Stimulated activated CD4-positive, alpha-beta T cell treated with anti-CD3 and anti-CD28 coated beads, Interleukin-12 subunit alpha, Interleukin-12 subunit beta, amount 100 ng/mL, for 4 hours (primary cell): ENCODE data around the gene PIGN.
A peak's percentile ranks its signal among the peaks of the same experiment; 100 is the strongest.

Experiments
- DNase-seq: peaks from one replicate; pipeline ENCODE4 v3.0.0-alpha.2; 2020

The PIGN gene

GRCh38 chr18:62186774-62187542 lies at the start of gene PIGN, which contains the start of gene RELCH:
Gene PIGN (minus strand): TSS chr18:62187056. CDS start chr18:62161353, 25,703 bp downstream.
Gene RELCH (plus strand): TSS chr18:62187255. CDS start chr18:62187506, 251 bp downstream.
- DNase-seq = peak; percentile 87

- no peak for DNase-seq
Observed at GRCh38 chr18:62236252-62236651, 49.4 kb upstream of the PIGN start.

- DNase-seq = no peak
Observed at GRCh38 chr18:62226047-62226446, 39.2 kb upstream of the PIGN start.

GRCh38 chr18:62224229-62224628 lies 37.4 kb upstream of the PIGN start:
- no peak for DNase-seq

- no peak for DNase-seq
Observed at GRCh38 chr18:62214790-62215189, 27.9 kb upstream of the PIGN start.

GRCh38 chr18:62211325-62211828 lies 24.5 kb upstream of the PIGN start:
- no peak for DNase-seq

- no peak for DNase-seq
Observed at GRCh38 chr18:62210138-62210537, 23.3 kb upstream of the PIGN start.

- no peak for DNase-seq
Observed at GRCh38 chr18:62209046-62209445, 22.2 kb upstream of the PIGN start.

GRCh38 chr18:62206593-62206992 lies 19.7 kb upstream of the PIGN start:
- no peak for DNase-seq

- no peak for DNase-seq
Observed at GRCh38 chr18:62205824-62206223, 19.0 kb upstream of the PIGN start.

- no peak for DNase-seq
Observed at GRCh38 chr18:62201870-62202269, 15.0 kb upstream of the PIGN start.

- no peak for DNase-seq
Observed at GRCh38 chr18:62200121-62200914, 13.5 kb upstream of the PIGN start.

GRCh38 chr18:62199629-62200028 lies 12.8 kb upstream of the PIGN start:
- no peak for DNase-seq

- DNase-seq = no peak
Observed at GRCh38 chr18:62198259-62198658, 11.4 kb upstream of the PIGN start.

- no peak for DNase-seq
Observed at GRCh38 chr18:62196980-62197379, 10.1 kb upstream of the PIGN start.

- DNase-seq = no peak
Observed at GRCh38 chr18:62196079-62196478, 9.2 kb upstream of the PIGN start.

GRCh38 chr18:62189208-62189607 lies 2.4 kb upstream of the PIGN start:
- no peak for DNase-seq

GRCh38 chr18:62187543-62188510 lies 971 bp upstream of the PIGN start:
- peak; percentile 6 for DNase-seq

GRCh38 chr18:62186499-62186773 lies 420 bp downstream of the PIGN start:
- DNase-seq = no peak

GRCh38 chr18:62183578-62184195 lies 3.2 kb downstream of the PIGN start:
- DNase-seq = peak; percentile 13

- no peak for DNase-seq
Observed at GRCh38 chr18:62182220-62182619, 4.6 kb downstream of the PIGN start.

- no peak for DNase-seq
Observed at GRCh38 chr18:62179213-62179612, 7.6 kb downstream of the PIGN start.
